ENCODE measurements around the gene RAB26.

The RAB26 gene

DNA sequence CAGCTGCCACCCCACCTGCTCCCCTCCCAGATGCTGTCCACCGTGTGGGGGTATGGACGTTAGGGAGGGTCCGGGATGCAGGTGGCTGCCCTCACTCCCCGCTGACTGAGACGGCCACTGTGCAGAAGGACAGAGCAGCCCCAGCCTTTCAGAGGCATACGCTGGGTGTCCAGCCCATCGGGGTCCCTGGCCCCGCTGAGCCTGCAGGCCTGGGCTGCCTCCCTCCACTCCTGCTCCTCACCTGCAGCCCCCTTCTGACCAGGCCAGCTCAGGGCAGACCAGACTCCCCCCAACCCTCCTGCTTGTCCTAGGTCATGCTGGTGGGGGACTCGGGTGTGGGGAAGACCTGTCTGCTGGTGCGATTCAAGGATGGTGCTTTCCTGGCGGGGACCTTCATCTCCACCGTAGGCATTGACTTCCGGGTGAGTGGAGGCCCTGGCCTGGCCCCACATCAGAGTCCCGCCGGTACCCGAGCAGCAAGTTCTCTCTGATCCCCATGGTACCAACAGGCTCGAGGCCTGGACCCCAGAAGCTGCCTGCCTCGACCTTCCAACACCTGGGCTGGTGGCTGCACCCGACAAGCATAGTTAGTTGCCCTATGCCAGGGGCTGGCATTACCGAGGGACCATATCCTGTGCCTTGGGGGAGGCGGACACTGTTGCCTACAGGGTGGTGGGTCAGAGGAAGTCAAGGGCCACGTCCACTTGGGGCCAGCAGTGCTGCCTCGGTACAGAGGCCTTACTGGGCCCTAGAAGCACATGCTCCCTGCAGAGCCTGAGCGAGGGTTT lies 1.4 kb downstream of the RAB26 start:
- H3K36me3 Mint-ChIP-seq: peaks cover 10% of the 10 kb centered on the region
- peaks cover 19% of the 10 kb centered on the region for H3K4me1 Mint-ChIP-seq
- H3K27me3 Mint-ChIP-seq: no peaks in the 10 kb centered on the region
- peak overlapping the region; percentile 35 for H3K27ac Mint-ChIP-seq
- H3K9me3 Mint-ChIP-seq: no peaks in the 10 kb centered on the region
- H3K4me3 Mint-ChIP-seq: peak overlapping the region; percentile 47

DNA sequence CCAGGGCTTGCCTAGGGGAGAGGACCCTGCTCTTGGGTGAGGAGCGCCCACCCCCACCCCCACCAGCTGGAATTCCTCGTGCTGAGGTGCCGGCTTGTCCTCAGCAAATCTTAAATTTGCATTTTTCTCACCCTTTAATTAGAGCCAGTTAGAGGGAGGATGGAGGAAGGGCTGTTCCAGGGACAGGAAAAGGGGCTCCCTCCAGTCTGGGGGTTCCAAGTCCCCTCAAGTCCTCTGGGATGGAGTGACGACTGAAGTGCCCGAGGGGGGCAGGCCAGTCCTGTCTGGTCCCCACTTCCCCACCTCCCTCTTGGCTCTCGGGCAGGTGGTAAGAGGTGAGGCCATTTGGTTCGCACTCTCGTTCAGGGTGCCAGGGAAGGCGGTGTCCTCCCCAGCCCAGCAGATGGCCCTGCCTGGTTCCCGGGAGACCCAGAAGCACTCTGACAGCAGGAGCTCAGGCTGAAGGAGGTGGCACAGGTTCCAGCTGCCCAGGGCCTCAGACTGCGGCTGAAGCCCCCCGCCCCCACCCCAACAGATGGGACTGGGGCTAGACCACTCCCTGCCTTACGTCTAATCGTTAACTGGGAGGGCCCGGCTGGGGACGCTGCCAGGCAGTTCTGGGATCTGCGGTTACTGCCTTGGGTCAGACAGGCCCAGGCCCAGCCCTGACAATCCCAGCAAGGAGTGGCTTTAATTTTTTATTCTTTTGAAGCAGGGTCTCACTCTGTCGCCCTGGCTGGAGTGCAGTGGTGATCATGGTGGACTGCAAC lies 2.2 kb downstream of the RAB26 start:
- Mint-ChIP-seq H3K27me3 (no peaks in the 10 kb centered on the region), H3K27ac (no peak overlapping the region), H3K9me3 (no peaks in the 10 kb centered on the region), H3K36me3 (peaks cover 10% of the 10 kb centered on the region), H3K4me3 (peak overlapping the region; percentile 77), H3K4me1 (peaks cover 19% of the 10 kb centered on the region)

GRCh38 chr16:2151188-2152091 lies 3.0 kb downstream of the RAB26 start:
- peak overlapping the region; percentile 77 for H3K4me3 Mint-ChIP-seq
- H3K27me3 Mint-ChIP-seq: no peaks in the 10 kb centered on the region
- no peaks in the 10 kb centered on the region for H3K9me3 Mint-ChIP-seq
- H3K4me1 Mint-ChIP-seq: peaks cover 23% of the 10 kb centered on the region
- H3K36me3 Mint-ChIP-seq: peaks cover 10% of the 10 kb centered on the region
- H3K27ac Mint-ChIP-seq: peak overlapping the region; percentile 38

DNA sequence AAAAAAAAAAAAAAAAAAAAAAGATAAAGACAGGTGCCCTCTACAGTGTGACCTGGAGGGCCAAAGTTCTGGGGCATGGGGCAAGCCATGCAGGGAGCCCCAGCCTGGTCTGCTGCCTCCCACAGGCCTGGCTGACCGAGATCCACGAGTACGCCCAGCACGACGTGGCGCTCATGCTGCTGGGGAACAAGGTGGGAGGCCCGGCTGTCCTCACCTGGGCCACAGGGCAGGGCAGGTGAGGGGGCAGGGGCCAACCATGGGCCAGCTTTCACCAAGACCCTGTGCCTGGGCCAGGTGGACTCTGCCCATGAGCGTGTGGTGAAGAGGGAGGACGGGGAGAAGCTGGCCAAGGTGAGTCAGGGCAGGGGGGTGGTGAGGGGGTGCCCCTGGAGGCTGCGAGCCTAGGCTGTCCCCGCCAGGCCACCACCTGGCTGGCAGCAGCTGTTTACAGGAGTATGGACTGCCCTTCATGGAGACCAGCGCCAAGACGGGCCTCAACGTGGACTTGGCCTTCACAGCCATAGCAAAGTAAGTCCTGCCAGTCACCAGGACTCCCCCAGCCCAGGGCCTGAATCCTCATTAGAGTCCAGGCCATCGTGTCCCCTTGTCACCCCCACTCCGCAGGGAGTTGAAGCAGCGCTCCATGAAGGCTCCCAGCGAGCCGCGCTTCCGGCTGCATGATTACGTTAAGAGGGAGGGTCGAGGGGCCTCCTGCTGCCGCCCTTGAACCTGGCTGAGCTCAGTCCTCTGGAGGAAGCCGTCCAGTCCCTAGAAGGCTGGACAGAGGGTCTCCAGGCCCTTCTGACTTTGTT lies 4.5 kb downstream of the RAB26 start:
- peaks cover 10% of the 10 kb centered on the region for H3K36me3 Mint-ChIP-seq
- no peaks in the 10 kb centered on the region for H3K27me3 Mint-ChIP-seq
- no peaks in the 10 kb centered on the region for H3K9me3 Mint-ChIP-seq
- peak overlapping the region; percentile 89 for H3K27ac Mint-ChIP-seq
- peak overlapping the region; percentile 81 for H3K4me3 Mint-ChIP-seq
- peaks cover 37% of the 10 kb centered on the region for H3K4me1 Mint-ChIP-seq

- Mint-ChIP-seq H3K36me3 (peaks cover 10% of the 10 kb centered on the region), H3K27ac (peak overlapping the region; percentile 89), H3K4me3 (peak overlapping the region; percentile 81), H3K27me3 (no peaks in the 10 kb centered on the region), H3K9me3 (no peaks in the 10 kb centered on the region), H3K4me1 (peaks cover 45% of the 10 kb centered on the region)
Measured at GRCh38 chr16:2154533-2155090, 6.2 kb downstream of the RAB26 start.

DNA sequence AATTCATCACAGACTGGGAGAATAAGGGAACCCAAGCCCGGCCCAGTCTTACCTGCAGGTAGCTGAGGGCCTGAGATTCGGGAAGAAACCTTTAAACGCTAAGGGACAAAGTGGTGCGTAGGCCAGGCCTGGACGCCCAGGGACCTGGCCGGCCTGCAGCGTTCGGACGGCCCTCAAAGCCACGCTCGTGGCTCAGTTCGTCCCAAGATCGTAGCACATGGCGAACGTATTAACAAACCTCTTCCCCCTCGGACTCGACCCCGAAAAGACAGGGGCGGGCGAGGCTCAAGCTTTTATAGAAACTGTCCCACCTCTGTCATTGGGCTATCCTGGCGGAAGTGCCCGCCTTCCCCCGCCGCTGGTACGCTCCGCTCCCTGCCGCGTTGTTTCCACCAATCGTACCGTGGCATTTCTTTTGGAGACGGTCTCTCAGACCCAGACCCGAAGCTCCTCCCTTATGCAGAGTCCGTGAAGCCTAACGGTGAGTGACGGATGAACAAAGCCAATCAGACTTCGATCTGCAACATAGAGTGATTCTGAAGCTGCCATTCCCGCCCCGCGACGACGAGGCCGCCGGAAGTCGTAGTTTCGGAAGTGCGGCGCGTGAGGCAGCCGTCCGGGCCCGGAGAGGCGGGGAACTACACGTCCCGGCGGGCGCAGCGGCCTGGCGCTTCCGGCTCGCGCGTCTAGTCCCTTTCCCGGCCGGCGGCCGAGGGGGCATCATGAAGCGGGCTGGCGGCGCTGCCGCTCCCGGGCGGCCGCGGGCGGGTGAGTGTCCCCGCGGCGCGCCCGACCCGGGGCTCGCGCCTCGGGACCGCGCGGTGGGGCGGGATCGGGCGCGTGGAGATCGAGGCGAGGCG lies 6.9 kb downstream of the RAB26 start, which contains the start of gene TRAF7:
TSS of gene TRAF7 (plus strand) at position 692 of the 860 bp plus-strand sequence. CDS start 8,139 bp downstream, outside the sequence.
- Mint-ChIP-seq H3K36me3 (peaks cover 10% of the 10 kb centered on the region), H3K9me3 (no peaks in the 10 kb centered on the region), H3K4me3 (peak within 1 kb of the TSS; percentile 94), H3K27me3 (no peaks in the 10 kb centered on the region), H3K27ac (peak within 1 kb of the TSS; percentile 90), H3K4me1 (peaks cover 40% of the 10 kb centered on the region)

DNA sequence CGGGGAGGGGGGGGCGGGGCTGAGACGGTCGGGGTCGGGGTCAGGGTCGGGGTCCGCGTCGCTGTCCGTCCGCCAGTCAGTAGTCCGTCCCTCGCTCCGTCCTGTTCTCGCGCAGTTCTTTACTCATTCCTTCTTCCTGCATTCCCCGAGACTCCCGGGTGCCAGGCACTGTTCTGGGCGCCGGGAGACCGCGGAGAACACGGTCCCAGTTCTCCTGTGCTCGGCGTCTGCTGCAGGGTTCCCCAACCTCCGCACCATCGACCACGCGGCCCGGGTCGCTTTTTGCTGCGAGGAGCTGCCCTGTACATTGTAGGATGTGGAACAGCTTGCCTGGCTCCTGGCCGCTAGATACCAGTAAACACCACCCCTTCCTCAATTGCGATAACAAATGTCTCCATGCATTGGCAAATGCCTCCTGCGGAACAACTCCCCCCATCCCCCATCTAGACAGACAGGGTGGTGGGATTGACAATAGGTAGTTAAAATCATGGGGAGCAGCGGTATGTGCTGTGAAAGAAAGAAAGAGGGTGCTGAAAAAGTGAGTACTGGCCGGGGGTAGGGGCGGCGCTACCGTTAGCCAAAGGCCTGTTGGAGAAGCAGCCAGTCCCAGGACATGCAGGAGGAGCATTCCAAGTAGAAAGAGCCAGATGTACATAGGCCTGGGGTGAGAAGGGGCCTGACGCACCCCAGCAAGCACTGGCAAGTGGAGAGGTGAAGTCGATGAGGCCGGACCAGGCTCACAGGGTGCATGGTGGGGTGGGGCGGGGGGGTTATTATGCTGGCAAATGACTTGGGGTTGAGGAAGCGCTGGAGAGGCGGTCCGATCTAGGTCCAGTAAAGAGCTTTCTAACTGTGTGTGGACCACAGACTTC lies 7.8 kb downstream of the RAB26 start:
- Mint-ChIP-seq H3K27ac (peak overlapping the region; percentile 90), H3K36me3 (peaks cover 8% of the 10 kb centered on the region), H3K27me3 (no peaks in the 10 kb centered on the region), H3K4me1 (peaks cover 37% of the 10 kb centered on the region), H3K9me3 (no peaks in the 10 kb centered on the region), H3K4me3 (peak overlapping the region; percentile 94)

GRCh38 chr16:2156849-2157224 lies 8.4 kb downstream of the RAB26 start:
- peaks cover 31% of the 10 kb centered on the region for H3K4me1 Mint-ChIP-seq
- H3K27ac Mint-ChIP-seq: no peak overlapping the region
- peak overlapping the region; percentile 94 for H3K4me3 Mint-ChIP-seq

GRCh38 chr16:2157480-2158261 lies 9.2 kb downstream of the RAB26 start:
- H3K4me1 Mint-ChIP-seq: peaks cover 29% of the 10 kb centered on the region
- no peaks in the 10 kb centered on the region for H3K9me3 Mint-ChIP-seq
- no peaks in the 10 kb centered on the region for H3K27me3 Mint-ChIP-seq
- peak overlapping the region; percentile 55 for H3K27ac Mint-ChIP-seq
- H3K36me3 Mint-ChIP-seq: peaks cover 6% of the 10 kb centered on the region
- H3K4me3 Mint-ChIP-seq: peak overlapping the region; percentile 94

More at GRCh38 chr16:2156849-2157224, 8.4 kb downstream of the RAB26 start:
- Mint-ChIP-seq H3K27me3 (no peaks in the 10 kb centered on the region), H3K9me3 (no peaks in the 10 kb centered on the region), H3K36me3 (peaks cover 6% of the 10 kb centered on the region)

DNA sequence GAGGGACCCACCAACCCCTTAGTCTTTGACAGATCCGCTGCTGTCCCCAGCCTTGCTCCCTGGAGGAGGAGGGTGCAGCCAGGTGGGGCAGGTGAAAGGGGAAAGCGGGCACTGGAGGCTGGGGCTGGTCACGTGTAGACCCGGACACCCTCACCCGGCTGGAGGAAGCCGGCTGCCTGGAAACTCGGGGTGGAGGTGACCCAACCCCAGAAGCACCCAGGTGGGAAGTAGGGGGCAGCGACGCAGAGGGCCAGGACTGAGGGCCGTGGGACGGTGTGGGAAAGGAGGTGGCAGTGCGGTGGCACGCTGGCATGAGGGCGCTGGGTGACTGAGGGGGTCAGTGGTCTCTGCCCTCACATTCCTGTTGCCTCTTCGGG lies 9.8 kb downstream of the RAB26 start:
- Mint-ChIP-seq H3K36me3 (peaks cover 6% of the 10 kb centered on the region), H3K4me3 (peak overlapping the region; percentile 94), H3K4me1 (peaks cover 31% of the 10 kb centered on the region), H3K27me3 (no peaks in the 10 kb centered on the region), H3K9me3 (no peaks in the 10 kb centered on the region), H3K27ac (no peak overlapping the region)

- peaks cover 29% of the 10 kb centered on the region for H3K4me1 Mint-ChIP-seq
- peaks cover under 1% of the 10 kb centered on the region for H3K36me3 Mint-ChIP-seq
- H3K9me3 Mint-ChIP-seq: no peaks in the 10 kb centered on the region
- no peak overlapping the region for H3K4me3 Mint-ChIP-seq
- H3K27ac Mint-ChIP-seq: peak overlapping the region; percentile 72
- H3K27me3 Mint-ChIP-seq: no peaks in the 10 kb centered on the region
Measured at GRCh38 chr16:2159175-2159838, 10.9 kb downstream of the RAB26 start.
